ENCODE measurements around the gene CACNG8.

Gene CACNG8

GRCh38 chr19:53978975-53979801 lies 16.5 kb downstream of the CACNG8 start:
- Mint-ChIP-seq H3K27me3 (peaks cover 56% of the 10 kb centered on the region), H3K4me3 (no peak overlapping the region), H3K4me1 (peaks cover 29% of the 10 kb centered on the region), H3K36me3 (peaks cover 18% of the 10 kb centered on the region), H3K9me3 (peaks cover 15% of the 10 kb centered on the region), H3K27ac (no peak overlapping the region)
- no peak for DNase-seq
- CTCF ChIA-PET = no interaction called here

- H3K36me3 Mint-ChIP-seq = peaks cover 18% of the 10 kb centered on the region
- peaks cover 15% of the 10 kb centered on the region for H3K9me3 Mint-ChIP-seq
- CTCF ChIA-PET = interaction anchor here (0.6 kb wide), 1 partner anchor 321 kb away, joined by 7 read pairs; no protein-coding TSS in a partner anchor
- H3K4me1 Mint-ChIP-seq = peaks cover 29% of the 10 kb centered on the region
- H3K4me3 Mint-ChIP-seq = no peak overlapping the region
- H3K27ac Mint-ChIP-seq = no peak overlapping the region
- DNase-seq = no peak
- H3K27me3 Mint-ChIP-seq = peaks cover 56% of the 10 kb centered on the region
Observed at GRCh38 chr19:53980539-53981375, 18.0 kb downstream of the CACNG8 start.

GRCh38 chr19:53981376-53981951 lies 18.7 kb downstream of the CACNG8 start:
- H3K4me3 Mint-ChIP-seq = no peak overlapping the region

GRCh38 chr19:53982001-53982451 lies 19.3 kb downstream of the CACNG8 start:
- no peak for DNase-seq
- H3K27ac Mint-ChIP-seq = no peak overlapping the region
- peaks cover 29% of the 10 kb centered on the region for H3K4me1 Mint-ChIP-seq
- peaks cover 52% of the 10 kb centered on the region for H3K27me3 Mint-ChIP-seq
- H3K36me3 Mint-ChIP-seq = peaks cover 18% of the 10 kb centered on the region
- no peak overlapping the region for H3K4me3 Mint-ChIP-seq
- CTCF ChIA-PET = no interaction called here
- peaks cover 15% of the 10 kb centered on the region for H3K9me3 Mint-ChIP-seq

More at GRCh38 chr19:53981376-53981951, 18.7 kb downstream of the CACNG8 start:
- peaks cover 18% of the 10 kb centered on the region for H3K36me3 Mint-ChIP-seq
- H3K27me3 Mint-ChIP-seq = peaks cover 56% of the 10 kb centered on the region
- no peak overlapping the region for H3K27ac Mint-ChIP-seq
- H3K4me1 Mint-ChIP-seq = peaks cover 29% of the 10 kb centered on the region
- no peak for DNase-seq
- CTCF ChIA-PET = no interaction called here
- H3K9me3 Mint-ChIP-seq = peaks cover 15% of the 10 kb centered on the region

- DNase-seq = peak; percentile 28
- no peak overlapping the region for H3K4me3 Mint-ChIP-seq
Observed at GRCh38 chr19:53982611-53983010, 19.9 kb downstream of the CACNG8 start.

GRCh38 chr19:53983457-53984289 lies 20.9 kb downstream of the CACNG8 start:
- Mint-ChIP-seq H3K4me3 (no peak overlapping the region), H3K36me3 (peaks cover 16% of the 10 kb centered on the region), H3K9me3 (peaks cover 12% of the 10 kb centered on the region), H3K27ac (no peak overlapping the region), H3K27me3 (peaks cover 40% of the 10 kb centered on the region), H3K4me1 (peaks cover 20% of the 10 kb centered on the region)
- DNase-seq = no peak
- CTCF ChIA-PET = no interaction called here

More at GRCh38 chr19:53982611-53983010, 19.9 kb downstream of the CACNG8 start:
- no peak overlapping the region for H3K27ac Mint-ChIP-seq
- H3K36me3 Mint-ChIP-seq = peaks cover 18% of the 10 kb centered on the region
- peaks cover 12% of the 10 kb centered on the region for H3K9me3 Mint-ChIP-seq
- peaks cover 46% of the 10 kb centered on the region for H3K27me3 Mint-ChIP-seq
- CTCF ChIA-PET = no interaction called here
- peaks cover 25% of the 10 kb centered on the region for H3K4me1 Mint-ChIP-seq

GRCh38 chr19:53985863-53986262 lies 23.1 kb downstream of the CACNG8 start:
- Mint-ChIP-seq H3K27ac (no peak overlapping the region), H3K4me3 (no peak overlapping the region), H3K36me3 (peaks cover 3% of the 10 kb centered on the region), H3K4me1 (peaks cover 5% of the 10 kb centered on the region), H3K9me3 (peaks cover 2% of the 10 kb centered on the region), H3K27me3 (peaks cover 32% of the 10 kb centered on the region)
- no peak for DNase-seq
- CTCF ChIA-PET = no interaction called here

GRCh38 chr19:53988981-53989380 lies 26.2 kb downstream of the CACNG8 start:
- no peaks in the 10 kb centered on the region for H3K36me3 Mint-ChIP-seq
- no peaks in the 10 kb centered on the region for H3K4me1 Mint-ChIP-seq
- DNase-seq = no peak
- peaks cover 48% of the 10 kb centered on the region for H3K27me3 Mint-ChIP-seq
- H3K9me3 Mint-ChIP-seq = no peaks in the 10 kb centered on the region
- H3K27ac Mint-ChIP-seq = no peak overlapping the region
- H3K4me3 Mint-ChIP-seq = no peak overlapping the region
- CTCF ChIA-PET = no interaction called here

- CTCF ChIA-PET = no interaction called here
- no peak for DNase-seq
- peaks cover 55% of the 10 kb centered on the region for H3K27me3 Mint-ChIP-seq
- H3K9me3 Mint-ChIP-seq = no peaks in the 10 kb centered on the region
- no peaks in the 10 kb centered on the region for H3K36me3 Mint-ChIP-seq
- no peak overlapping the region for H3K4me3 Mint-ChIP-seq
- H3K27ac Mint-ChIP-seq = no peak overlapping the region
- H3K4me1 Mint-ChIP-seq = no peaks in the 10 kb centered on the region
Observed at GRCh38 chr19:53989600-53990533, 27.1 kb downstream of the CACNG8 start.

GRCh38 chr19:53991224-53992113 lies 28.7 kb downstream of the CACNG8 start, which contains the start of gene CACNG6:
CACNG6 (plus strand) TSS chr19:53991637; CDS start chr19:53992878, 1,241 bp downstream.
- no peaks in the 10 kb centered on the region for H3K36me3 Mint-ChIP-seq
- no peak for DNase-seq
- no peak within 1 kb of the TSS for H3K4me3 Mint-ChIP-seq
- CTCF ChIA-PET = no interaction called here
- H3K4me1 Mint-ChIP-seq = no peaks in the 10 kb centered on the region
- no peak within 1 kb of the TSS for H3K27ac Mint-ChIP-seq
- H3K9me3 Mint-ChIP-seq = no peaks in the 10 kb centered on the region
- peaks cover 63% of the 10 kb centered on the region for H3K27me3 Mint-ChIP-seq

- Mint-ChIP-seq H3K36me3 (no peaks in the 10 kb centered on the region), H3K4me1 (no peaks in the 10 kb centered on the region), H3K27me3 (peaks cover 63% of the 10 kb centered on the region), H3K9me3 (no peaks in the 10 kb centered on the region), H3K4me3 (no peak overlapping the region), H3K27ac (no peak overlapping the region)
- DNase-seq = no peak
- CTCF ChIA-PET = no interaction called here
Observed at GRCh38 chr19:53992211-53992610, 29.5 kb downstream of the CACNG8 start.

GRCh38 chr19:53992815-53993214 lies 30.1 kb downstream of the CACNG8 start:
- H3K36me3 Mint-ChIP-seq = no peaks in the 10 kb centered on the region
- no peaks in the 10 kb centered on the region for H3K9me3 Mint-ChIP-seq
- DNase-seq = no peak
- CTCF ChIA-PET = no interaction called here
- H3K4me3 Mint-ChIP-seq = no peak overlapping the region
- H3K27ac Mint-ChIP-seq = no peak overlapping the region
- H3K27me3 Mint-ChIP-seq = peaks cover 63% of the 10 kb centered on the region
- no peaks in the 10 kb centered on the region for H3K4me1 Mint-ChIP-seq
